Sigmoid colon (tissue), 3 donors: ENCODE measurements around the gene APBB2.

Experiments used
- CTCF ChIP-seq, 4 experiments: fragments of 450-650 bp in 3 of 4; fragments of 200-600 bp in 1 of 4; IDR thresholded peaks; one replicate each; pipeline ENCODE4 v1.5.1; 2016 to 2019; ENCODE audit warnings: antibody characterized with exemption in 4 of 4, mild to moderate bottlenecking in 3 of 4, moderate library complexity in 2 of 4
- POLR2A ChIP-seq, 2 donors: fragments of 450-650 bp; IDR thresholded peaks; one replicate each; pipeline ENCODE4 v1.6.1; 2016; ENCODE audit warnings: antibody characterized with exemption in 2 of 2, mild to moderate bottlenecking in 2 of 2, moderate library complexity in 2 of 2

- TF ChIP-seq CTCF (IDR thresholded peaks at IDR 0.05) = no peak
- no peak for TF ChIP-seq POLR2A (IDR thresholded peaks at IDR 0.05)
Observed at GRCh38 chr4:40829586-40829985, 384.8 kb downstream of the APBB2 start.
